ENCODE results near the gene P2RX6.
"Not testable (repeated sequence)": the region's sequence is repeated elsewhere in the genome, so short reads cannot be mapped to it uniquely, and the experiment has no call there.

P2RX6 gene

DNA sequence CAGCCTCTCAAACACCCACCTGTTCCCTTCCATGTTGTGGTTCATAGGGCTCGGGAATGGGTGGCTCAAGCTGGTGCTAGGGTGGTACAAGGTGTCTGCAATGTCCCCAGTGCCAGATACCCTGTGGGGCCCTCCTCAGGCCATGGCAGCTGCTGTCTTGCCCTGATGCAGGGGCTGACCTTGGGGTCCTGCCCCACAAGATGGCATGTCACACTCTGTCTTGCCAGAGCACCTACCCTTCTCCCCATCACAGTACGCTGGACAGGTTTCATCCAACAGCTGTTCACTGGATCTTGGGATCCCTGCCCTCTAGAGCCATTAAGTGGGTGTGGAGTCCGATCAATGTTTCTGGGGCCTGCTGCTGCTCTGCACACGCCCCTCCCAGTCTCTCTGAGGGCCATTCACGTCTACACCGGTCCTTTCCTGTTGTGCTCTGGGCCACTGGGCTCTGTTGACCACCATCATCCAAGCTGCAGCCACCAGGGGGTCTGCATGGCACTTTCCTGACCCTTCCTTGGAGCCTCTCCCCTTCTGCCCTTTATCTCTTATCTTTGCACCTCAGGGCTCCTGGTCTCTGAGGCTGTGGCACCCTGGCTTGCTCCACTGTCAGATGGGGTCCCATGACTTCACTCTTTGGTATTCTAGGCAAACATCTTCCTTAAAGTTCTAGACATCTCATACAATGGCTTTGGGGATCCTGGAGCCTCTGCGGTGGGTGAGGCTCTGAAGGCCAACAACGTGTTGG lies 37.9 kb downstream of the P2RX6 start:
- DNase-seq (ENCODE audit: low read depth in 2 of 2): no peak

DNA sequence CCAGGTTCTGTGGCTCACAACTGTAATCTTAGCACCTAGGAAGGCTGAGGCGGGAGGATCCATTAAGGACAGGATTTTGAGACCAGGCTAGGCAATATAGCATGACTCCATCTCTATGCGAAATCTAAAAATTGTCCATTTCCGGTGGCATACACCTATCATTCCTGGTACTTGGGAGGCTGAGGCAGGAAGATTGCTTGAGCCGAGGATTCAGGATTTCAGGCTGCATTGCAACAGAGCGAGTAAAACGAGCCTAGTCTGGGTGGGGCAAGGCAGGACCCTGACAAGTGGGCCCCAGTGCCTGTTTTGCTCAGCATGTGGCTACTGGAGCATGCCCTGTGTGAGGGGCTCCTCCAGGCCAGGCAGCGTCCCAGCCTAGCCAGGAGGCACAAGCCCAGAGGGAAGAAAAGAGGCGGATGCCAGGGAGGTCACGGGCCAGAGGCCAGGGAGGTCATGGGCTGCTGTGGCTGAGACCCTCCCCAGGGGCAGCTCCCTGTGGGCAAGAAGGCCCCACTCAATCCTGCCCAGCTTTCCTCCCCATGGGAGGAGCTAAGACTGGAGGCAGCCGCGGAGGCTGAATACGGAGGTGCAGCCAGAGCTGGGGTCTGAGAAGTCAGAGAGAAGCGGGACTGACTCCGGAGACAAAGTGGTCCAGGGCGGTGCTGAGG lies 39.2 kb downstream of the P2RX6 start:
- no peak for DNase-seq (ENCODE audit: low read depth in 2 of 2)

DNA sequence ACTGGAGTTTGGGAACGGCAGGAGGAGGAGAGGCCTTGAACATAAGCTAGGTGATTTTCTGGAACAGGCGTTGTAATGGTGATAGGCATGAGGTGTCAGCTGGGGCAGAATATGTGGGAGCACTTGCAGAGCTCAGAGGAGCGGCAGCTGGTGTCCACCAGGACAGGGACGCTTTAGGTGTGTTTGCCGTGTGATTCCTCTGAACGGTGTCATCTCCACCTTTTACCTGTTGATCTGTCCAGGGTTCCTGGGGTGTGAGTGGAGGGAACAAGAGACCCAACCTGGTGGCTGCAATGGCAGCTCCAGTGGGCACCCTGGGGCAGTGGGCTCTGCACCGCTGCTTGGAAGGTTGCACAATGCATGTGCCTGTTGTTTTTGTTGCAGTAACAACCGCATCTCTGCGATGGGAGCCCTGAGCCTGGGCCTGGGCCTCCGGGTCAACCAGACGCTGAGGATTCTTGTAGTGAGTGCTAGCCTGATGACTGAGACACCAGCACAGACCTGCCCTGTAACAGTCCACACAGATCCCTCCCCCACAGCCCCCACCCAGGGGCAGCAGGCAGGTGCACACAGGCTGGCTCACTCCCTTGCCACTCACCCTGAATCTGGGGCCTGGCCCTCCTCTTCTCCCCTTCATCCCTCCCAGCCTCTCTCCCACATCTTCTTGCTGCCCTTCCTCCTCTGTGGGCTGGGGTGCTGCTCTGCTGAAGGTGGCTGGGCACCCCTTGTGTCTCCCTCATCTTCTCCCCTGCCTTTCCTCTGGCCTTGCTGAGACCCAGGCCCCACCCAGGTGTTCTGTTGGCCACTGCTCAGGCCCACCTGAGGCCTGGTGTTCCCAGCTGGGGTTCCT lies 40.0 kb downstream of the P2RX6 start:
- no peak for DNase-seq (ENCODE audit: low read depth in 2 of 2)

DNA sequence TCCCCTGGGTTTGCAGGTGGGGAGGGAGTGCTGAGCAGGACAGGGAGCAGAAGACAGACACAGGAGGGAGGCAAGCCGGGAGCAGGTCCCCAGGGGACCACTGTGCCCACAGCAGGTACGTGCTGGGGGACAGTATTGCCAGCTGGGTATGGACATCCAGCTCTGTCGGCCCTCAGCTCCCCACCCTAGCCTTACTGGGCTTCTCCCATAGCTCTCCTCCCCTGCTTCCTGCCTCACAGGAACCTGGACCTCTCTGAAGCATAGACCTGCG lies 40.5 kb downstream of the P2RX6 start:
- no peak for DNase-seq (ENCODE audit: low read depth in 2 of 2)

DNA sequence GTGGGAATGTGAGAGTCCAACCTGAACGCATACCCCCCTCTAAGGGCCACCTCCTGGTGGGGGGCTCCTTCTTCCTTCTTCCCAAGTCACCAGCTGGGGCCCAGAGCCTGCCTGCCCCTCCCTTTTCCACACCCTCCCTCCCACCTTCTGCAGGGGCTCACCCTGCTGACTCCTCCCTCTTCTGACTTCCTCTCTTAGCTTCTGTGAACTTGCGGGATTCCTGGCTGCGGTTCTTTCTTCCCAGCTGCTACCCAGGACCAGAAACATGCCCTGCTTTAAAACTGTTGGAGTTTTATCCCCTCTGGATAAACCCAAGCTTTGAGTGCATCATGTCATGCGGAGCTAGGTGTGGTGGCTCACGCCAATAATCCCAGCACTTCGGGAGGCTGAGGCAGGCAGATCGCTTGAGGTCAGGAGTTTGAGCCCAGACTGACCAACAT lies 40.9 kb downstream of the P2RX6 start:
- no peak for DNase-seq (ENCODE audit: low read depth in 2 of 2)

DNA sequence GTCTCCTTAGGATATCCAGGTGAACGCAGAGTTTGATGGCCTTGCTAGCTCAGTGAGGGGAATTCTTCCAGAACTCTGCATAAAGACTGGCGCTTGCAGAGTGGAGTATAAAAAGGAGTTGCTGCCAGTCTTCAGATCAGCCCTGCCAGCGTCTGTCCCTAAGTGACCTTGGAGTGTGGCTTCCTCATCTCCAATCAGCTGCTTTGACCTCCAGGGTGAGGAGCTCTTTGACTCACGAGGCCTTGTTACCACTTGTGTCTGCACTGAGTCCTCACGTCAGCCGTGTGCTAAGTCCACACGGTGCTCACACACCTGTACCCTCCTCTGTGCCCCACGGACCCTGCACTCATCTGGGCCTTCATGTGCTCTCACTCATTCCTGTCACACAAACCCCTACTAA lies 45.4 kb downstream of the P2RX6 start:
- not testable (repeated sequence) for DNase-seq (ENCODE audit: low read depth in 2 of 2)

DNA sequence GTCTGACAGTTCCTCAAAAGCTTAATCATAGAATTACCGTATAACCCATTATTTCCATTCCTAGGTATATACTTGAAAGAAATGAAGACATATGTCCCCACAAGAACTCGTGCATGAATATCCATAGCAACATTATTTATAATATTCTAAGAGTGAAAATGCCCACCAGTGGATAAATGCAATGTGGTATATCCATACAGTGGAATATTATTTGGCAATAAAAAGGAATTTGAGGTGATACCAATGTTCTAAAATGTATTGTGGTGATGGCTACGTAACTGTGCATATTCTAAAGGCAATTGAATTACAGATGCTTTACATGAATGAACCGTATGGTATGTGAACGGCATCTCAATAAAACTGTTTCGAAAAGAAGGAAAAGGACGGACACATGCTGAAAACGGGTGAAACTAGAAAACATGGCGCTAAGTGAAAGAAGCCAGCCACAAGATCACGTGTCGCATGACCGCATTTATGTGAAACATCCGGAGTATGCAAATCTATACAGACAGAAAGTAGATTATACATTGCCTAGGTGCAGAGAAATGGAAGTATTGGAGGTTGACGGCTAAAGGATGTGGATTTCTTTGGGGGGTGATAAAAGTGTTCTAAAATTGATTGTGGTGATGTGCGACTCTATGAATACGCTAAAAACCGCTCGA lies 46.8 kb downstream of the P2RX6 start:
- not testable (repeated sequence) for DNase-seq (ENCODE audit: low read depth in 2 of 2)

DNA sequence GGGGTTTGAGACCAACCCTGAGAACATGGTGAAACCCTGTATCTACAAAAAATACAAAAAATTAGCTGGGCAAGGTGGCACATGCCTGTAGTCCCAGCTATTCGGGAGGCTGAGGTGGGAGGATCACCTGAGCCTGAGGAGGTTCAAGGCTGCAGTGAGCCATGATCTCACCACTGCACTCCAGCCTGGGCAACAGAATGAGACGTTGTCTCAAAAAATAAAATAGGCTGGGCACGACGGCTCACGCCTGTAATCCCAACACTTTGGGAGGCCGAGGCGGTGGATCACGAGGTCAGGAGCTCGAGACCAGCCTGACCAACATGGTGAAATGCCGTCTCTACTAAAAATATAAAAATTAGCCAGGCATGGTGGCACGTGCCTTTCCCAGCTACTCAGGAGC lies 49.5 kb downstream of the P2RX6 start:
- DNase-seq (ENCODE audit: low read depth in 2 of 2): not testable (repeated sequence)

DNA sequence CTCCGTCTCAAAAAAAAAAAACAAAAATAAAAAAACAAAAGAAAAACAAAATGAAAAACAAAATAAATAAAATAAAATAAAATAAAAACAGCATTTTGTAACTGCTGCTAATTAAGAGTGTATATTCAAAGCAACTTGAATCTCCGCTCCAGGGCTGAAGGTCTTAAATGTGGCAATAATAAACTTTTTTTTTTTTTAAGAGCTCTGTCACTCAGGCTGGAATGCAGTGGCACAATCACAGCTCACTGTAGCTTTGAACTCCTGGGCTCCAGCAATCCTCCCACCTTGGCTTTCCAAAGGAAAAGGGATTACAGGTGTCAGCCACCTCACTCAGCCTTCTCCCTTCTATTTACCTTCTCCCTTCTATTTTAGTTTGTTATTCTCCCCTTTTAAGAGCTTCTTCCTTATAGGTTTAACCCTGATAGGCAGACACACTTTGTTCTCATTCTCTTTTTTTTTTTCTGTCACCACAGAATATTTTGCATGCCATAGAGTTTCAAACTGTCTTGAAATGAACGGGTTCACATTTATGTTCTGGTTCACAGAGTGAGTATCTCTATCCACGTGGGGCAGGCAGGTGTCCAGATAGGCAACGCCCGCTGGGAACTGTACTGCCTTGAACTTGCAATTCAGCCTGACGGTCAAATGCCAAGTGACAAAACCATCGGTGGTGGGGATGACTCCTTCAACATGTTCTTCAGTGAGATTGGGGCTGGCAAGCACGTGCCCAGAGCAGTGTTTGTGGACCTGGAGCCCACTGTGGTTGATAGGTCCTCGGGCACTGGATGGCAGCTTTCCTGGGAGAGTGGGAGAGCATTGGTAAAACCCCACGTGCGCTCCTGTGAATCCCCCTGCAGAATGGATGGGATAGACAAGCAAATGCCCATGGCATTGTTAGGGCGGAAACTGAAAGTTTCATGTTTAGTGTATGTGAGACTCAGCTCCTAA lies 50.2 kb downstream of the P2RX6 start:
- no peak for DNase-seq (ENCODE audit: low read depth in 2 of 2)

DNA sequence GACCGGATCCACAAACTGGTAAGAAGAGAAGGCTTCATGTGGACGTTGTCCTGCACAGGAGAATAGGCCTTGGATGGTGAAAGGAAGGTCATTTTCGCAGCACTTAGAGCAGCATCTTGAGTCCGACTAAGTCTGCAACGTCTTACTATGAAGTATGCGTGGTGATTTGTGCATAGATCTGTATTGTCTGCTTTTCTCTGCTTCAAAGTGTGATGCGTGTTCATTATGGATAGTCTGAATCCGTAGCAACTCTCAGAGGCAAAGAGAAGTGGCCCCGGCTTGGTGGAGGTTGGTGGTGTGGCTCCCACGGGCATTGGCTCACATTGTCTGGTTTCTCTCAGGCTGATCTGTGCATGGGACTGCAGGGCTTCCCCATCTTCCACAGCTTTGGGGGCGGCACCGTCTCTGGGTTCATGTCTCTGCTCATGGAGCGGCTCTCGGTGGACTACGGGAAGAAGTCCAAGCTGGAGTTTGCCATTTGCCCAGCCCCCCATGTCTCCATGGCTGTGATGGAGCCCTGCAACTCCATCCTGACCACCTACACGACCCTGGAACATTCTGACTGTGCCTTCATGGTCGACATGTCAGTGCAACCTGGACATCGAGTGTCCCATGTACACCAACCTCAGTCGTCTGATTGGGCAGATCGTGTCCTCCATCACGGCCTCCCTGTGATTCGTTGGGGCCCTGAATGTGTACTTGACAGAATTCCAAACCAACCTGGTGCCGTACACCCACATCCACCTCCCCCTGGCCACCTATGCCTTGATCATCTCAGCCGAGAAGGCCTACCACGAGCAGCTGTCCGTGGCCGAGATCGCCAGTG lies 52.3 kb downstream of the P2RX6 start:
- DNase-seq (ENCODE audit: low read depth in 2 of 2): no peak

- DNase-seq (ENCODE audit: low read depth in 2 of 2): no peak
Measured at GRCh38 chr22:21067901-21068680, 53.1 kb downstream of the P2RX6 start.

GRCh38 chr22:21068681-21069276 lies 53.8 kb downstream of the P2RX6 start:
- DNase-seq (ENCODE audit: low read depth in 2 of 2): no peak

- no peak for DNase-seq (ENCODE audit: low read depth in 2 of 2)
Measured at GRCh38 chr22:21069375-21069774, 54.4 kb downstream of the P2RX6 start.

DNA sequence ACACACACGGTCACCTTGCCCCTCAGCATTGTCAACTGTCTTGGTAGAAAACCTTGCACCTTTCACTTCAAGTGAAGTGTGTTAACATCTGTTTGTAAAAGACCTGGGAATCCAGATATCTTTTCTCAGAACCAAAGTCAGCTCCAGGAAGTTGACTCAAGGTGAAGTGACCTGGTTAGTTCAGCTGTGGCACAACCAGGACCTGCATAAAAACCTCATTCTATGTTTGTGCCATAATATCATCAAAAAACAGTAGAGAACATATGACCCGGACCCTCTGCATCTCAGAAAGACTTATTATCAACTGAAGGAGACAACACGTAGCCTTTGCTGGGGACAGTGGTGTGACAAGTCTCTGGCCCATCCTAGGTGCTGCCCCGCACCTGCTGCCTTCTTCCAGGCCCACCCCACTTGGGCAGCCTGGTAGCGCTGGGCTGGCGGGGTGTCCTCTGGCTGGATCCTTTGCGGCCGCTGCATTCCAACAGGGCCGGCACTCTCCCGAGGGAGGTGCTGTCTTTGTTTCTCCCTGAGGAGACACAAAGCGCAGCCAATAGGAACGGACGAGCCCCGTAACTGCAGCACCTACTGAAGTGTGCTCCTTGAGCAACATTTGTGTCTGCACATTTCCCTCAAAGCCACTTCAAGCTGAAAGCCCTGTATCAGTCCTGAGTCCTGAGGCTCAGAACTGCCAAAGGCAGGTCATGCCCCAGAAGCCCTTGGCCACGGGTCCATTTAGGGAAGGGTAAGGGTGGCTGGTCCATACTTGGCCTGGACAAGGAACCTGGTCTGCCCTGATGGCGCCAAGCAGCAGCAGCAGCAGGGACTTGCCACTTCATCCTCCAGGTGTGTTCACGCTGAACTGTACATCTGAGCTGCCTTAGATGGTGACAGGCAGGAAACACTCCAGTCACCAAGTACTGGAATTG lies 56.0 kb downstream of the P2RX6 start:
- no peak for DNase-seq (ENCODE audit: low read depth in 2 of 2)

DNA sequence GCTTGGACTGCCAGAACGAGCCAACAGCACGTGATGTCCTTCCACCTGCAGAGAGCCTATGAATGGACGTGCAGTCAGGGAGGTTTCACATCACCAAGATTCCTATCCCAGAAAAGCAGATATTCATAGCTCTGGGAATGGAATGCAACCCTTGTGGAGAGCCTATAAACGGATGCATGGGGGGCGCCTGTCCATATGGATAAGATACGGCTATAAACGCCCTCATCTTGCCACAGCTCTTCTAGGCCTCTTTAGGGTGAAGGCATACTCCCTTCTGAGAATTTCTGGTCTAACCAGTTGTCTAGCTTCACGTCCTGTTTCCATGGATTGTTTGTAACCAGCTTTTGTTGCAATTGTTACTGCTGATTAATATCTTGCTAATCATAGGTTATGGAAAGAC lies 56.8 kb downstream of the P2RX6 start:
- not testable (repeated sequence) for DNase-seq (ENCODE audit: low read depth in 2 of 2)

DNA sequence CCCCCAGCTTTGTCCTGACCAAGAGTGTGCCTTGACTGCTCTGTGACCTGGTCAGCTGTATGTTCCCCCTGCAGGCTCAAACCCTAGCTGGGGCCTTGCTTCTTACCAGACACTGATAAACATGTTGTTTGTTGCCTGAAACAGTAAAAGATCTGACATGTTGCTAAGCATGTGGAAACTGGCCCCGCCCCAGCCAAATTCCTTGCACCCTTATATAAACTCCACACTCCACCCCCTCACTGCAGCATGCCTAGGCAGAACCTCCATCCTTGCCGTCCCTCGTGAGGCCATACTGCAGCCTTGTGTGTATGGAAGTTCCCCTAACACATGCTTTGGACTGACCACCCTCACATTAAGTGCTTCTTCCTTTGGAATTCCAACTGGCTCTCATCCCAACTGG lies 58.1 kb downstream of the P2RX6 start:
- DNase-seq (ENCODE audit: low read depth in 2 of 2): no peak

GRCh38 chr22:21073482-21073881 lies 58.5 kb downstream of the P2RX6 start:
- no peak for DNase-seq (ENCODE audit: low read depth in 2 of 2)
